Stimulated activated naive CD8-positive, alpha-beta T cell treated with anti-CD3 and anti-CD28 coated beads, Interleukin-15, Interleukin-2, amounts not matched to agents 100 ng/mL and 50 ng/mL, for 24 hours (primary cell): ENCODE results near the gene DRC3.

Source experiments
- H3K27ac Mint-ChIP-seq: one replicate; pipeline ENCODE4 v1.8.0; 2021; ENCODE audit warnings: mild to moderate bottlenecking, mixed read lengths
- H3K27me3 Mint-ChIP-seq: one replicate; pipeline ENCODE4 v1.8.0; 2021; ENCODE audit warnings: mixed read lengths
- H3K36me3 Mint-ChIP-seq: one replicate; pipeline ENCODE4 v1.8.0; 2021; ENCODE audit warnings: low read depth, mixed read lengths
- H3K4me1 Mint-ChIP-seq: one replicate; pipeline ENCODE4 v1.8.0; 2021; ENCODE audit warnings: low read depth, mixed read lengths
- H3K4me3 Mint-ChIP-seq: one replicate; pipeline ENCODE4 v1.8.0; 2021; ENCODE audit warnings: mild to moderate bottlenecking, mixed read lengths
- H3K9me3 Mint-ChIP-seq: one replicate; pipeline ENCODE4 v1.8.0; 2021; ENCODE audit warnings: mixed read lengths

Gene DRC3, protein sequence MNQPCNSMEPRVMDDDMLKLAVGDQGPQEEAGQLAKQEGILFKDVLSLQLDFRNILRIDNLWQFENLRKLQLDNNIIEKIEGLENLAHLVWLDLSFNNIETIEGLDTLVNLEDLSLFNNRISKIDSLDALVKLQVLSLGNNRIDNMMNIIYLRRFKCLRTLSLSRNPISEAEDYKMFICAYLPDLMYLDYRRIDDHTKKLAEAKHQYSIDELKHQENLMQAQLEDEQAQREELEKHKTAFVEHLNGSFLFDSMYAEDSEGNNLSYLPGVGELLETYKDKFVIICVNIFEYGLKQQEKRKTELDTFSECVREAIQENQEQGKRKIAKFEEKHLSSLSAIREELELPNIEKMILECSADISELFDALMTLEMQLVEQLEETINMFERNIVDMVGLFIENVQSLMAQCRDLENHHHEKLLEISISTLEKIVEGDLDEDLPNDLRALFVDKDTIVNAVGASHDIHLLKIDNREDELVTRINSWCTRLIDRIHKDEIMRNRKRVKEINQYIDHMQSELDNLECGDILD

DNA sequence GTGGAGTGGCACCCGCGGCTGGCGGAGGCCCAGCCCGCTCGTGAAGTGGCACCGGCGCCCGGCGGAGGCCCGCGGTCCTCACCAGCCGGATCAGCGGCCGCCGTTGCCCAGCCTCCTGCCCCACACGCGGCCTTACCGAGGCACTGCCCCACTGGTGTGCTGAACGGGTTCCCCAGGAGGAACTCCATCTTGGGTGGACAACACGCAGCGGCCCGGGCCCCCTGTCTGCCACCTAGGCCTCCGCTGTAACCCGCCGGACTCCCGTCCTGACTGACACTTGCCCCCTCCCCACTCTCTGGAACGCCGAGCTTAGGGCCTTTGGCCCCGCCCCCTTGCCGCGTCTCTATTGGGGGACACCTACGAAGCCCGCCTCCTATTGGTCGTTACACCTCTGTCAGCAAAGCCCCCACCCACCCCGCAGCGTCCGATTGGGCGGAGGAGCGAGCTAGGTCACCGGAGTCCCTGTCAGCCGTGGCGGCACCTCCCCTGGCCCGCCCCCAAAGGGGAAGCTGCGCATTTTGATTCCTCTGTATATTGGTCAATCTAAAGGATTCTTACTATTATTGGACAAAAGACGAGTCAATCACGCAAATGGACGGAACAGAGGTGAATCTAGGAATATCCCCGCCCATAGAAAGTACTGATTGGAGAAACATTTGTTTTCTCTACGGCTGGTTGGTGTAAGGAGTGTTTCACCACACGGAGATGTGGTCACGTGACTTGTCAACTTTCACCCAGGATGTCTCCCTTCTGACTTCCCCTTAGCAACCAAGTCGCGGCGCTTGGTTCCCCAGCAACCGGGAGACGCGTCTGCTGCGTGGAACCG lies at the start of gene DRC3, which contains the start of gene TOM1L2:
TSS of gene DRC3 (plus strand) at position 737 of the 826 bp plus-strand sequence. CDS start 4,737 bp downstream, outside the sequence.
TSS of gene TOM1L2 (minus strand) at position 275 of the 826 bp plus-strand sequence. CDS start at position 188, 87 bp downstream.
- Mint-ChIP-seq H3K27me3 (no peaks in the 10 kb centered on the region), H3K4me3 (peak within 1 kb of the TSS; percentile 90), H3K4me1 (peaks cover 39% of the 10 kb centered on the region), H3K27ac (peak within 1 kb of the TSS; percentile 82), H3K36me3 (no peaks in the 10 kb centered on the region), H3K9me3 (no peaks in the 10 kb centered on the region)

DNA sequence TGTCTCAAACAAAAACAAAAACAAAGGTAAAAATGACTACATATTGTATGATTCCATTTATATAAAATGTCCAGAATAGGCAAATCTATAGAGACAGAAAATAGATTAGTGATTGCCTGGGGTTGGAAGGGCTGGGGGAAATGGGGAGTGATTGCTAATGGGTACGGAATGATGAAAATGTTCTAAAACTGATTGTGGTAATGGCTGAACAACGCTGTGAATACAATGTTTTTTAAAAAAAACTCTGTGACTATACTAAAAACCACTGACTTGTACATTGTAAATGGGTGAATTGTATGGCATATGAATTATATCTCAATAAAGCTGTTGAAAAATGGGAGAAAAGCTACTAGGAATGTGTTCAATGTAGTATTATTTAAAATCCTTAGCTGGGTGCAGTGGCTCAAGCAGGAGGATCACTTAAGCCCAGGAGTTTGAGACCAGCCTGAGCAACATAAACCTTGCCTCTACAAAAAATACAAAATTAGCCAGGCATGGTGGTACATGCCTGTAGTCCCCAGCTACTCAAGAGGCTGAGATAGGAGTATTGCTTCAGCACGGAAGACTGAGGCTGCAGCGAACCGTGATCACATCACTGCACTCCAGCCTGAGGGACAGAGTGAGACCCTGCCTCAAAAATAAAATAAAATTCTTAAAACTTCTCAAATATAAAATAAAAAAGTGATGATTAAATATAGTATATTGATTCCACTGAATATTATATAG lies 48.4 kb upstream of the DRC3 start:
- no peak overlapping the region for H3K4me3 Mint-ChIP-seq
- H3K27ac Mint-ChIP-seq, result no peak overlapping the region
- no peaks in the 10 kb centered on the region for H3K27me3 Mint-ChIP-seq
- no peaks in the 10 kb centered on the region for H3K9me3 Mint-ChIP-seq
- no peaks in the 10 kb centered on the region for H3K36me3 Mint-ChIP-seq
- H3K4me1 Mint-ChIP-seq, result peaks cover 18% of the 10 kb centered on the region

DNA sequence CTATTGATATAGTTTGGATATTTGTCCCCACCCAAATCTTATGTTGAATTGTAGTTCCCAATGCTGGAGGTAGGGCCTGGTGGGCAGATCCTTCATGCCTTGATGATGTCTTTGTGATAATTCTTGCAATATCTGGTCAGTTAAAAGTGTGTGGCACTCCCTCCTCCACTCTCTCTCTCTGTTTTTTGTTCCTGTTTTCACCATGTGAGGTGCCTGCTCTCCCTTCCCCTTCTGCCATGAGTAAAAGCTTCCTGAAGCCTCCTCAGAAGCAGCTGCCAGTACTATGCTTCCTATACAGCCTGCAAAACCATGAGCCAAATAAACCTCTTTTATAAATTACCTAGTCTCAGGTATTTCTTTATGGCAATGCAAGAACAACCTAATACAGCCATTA lies 47.8 kb upstream of the DRC3 start:
- Mint-ChIP-seq H3K27ac (no peak overlapping the region), H3K4me3 (no peak overlapping the region), H3K4me1 (peaks cover 16% of the 10 kb centered on the region), H3K27me3 (no peaks in the 10 kb centered on the region), H3K36me3 (no peaks in the 10 kb centered on the region), H3K9me3 (no peaks in the 10 kb centered on the region)

- Mint-ChIP-seq H3K4me1 (peaks cover 15% of the 10 kb centered on the region), H3K27me3 (no peaks in the 10 kb centered on the region), H3K4me3 (no peak overlapping the region), H3K9me3 (no peaks in the 10 kb centered on the region), H3K36me3 (no peaks in the 10 kb centered on the region), H3K27ac (no peak overlapping the region)
Observed at GRCh38 chr17:17926036-17926435, 46.6 kb upstream of the DRC3 start.

DNA sequence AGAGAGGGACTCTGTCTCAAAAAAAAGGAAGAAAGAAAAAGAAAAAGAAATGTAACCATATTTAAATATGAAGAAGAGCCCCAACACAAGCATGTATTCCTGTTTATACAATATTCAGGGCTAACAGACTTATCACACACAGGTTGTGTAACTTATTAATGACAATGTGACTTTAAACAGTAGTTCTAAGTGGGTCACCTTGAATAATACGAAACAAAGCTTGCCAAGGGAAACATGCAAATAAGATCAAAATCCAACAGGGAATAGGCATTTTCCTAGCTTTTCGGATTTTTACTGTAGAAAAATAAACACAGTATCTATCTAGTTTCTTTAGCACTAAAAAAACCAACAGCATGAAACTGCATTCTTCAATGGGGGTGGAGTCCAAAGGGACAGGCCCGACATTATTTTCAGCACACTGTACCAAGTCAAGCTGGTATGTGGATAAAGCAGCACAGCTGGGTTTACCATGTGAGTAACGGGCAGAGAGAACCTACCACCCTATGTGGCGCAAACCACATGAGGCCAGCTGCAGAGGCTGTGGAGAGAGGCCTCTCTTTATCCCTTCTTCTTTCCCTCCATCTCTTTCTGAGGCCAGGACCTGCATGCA lies 45.7 kb upstream of the DRC3 start:
- Mint-ChIP-seq H3K9me3 (no peaks in the 10 kb centered on the region), H3K36me3 (no peaks in the 10 kb centered on the region), H3K27me3 (no peaks in the 10 kb centered on the region), H3K27ac (no peak overlapping the region), H3K4me1 (peaks cover 6% of the 10 kb centered on the region), H3K4me3 (no peak overlapping the region)

DNA sequence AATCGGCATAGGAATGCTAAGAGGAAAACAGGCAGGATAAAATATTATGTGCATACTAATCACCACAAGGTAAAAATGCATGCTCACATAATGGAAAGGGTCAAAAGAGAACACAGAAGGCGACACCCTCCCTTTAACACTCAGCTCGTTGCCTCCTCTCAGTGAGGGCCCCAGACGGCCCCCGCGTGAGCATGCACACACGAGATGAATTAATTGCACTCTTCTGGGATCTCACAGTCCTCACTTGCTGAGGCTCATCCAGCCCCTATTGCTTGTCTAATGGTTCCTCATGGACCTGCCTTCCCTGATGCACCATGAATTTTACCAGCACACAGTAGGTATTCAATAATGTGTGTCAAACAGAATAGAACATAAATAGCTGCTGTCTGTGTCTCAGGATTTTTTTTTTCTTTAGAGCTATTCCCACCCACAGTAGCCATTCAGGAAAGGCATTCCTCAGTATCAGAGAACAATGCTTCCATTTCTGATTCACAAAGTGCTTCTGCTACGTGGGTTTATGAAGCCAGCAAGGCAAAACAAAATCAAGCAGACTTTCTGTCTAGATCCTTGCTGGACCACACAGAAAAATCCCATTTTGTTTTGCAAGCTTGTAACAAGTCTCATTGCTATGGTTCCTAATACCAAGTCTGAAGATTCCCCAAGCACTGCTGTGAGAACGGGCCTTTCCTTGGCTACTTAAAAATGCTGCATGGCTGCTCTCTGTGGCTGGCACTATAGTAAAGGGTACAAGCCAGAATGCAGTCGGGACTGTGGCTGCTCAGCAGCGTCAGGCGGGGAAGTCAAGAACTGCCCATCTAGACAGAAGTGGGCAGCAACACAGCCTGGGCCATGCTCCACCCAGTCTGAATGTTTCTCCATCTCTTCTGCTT lies 44.0 kb upstream of the DRC3 start:
- Mint-ChIP-seq H3K9me3 (no peaks in the 10 kb centered on the region), H3K4me1 (peaks cover 4% of the 10 kb centered on the region), H3K27ac (no peak overlapping the region)

DNA sequence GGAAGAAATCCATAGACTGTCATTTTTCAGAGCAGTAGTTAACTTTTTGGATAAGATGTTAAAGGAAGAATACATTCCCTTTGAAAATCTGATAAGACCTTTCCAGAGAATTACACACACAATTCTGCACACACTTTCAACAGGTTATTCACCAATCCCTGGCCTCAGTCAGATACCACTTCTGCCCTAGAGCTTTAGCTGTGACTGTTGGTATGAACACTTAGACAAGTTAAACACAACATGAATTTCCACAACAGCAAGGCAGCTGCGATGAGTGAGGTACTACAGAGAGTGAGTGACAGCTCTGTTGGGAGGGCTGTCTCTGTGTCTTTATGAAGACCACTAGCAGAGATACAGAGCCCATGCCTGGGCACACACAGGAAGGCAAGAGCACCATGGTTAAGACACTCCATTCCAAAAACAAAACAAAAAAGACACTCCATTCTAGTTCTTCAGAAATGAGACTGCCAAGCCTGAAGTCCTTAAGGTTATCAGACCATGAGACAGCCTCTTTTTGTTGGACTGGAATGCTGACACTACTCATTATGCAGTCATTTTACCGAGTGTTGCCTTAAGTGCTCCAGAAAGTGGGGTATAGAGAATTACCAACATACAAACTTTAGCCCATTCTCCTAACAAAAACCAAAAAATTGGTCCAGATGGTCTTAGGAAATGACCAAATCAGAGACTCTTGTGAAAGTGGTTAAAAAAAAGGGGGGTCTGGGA lies 42.8 kb upstream of the DRC3 start:
- H3K4me3 Mint-ChIP-seq, result no peak overlapping the region
- no peaks in the 10 kb centered on the region for H3K9me3 Mint-ChIP-seq
- H3K36me3 Mint-ChIP-seq, result no peaks in the 10 kb centered on the region
- peaks cover 14% of the 10 kb centered on the region for H3K4me1 Mint-ChIP-seq
- no peak overlapping the region for H3K27ac Mint-ChIP-seq
- no peaks in the 10 kb centered on the region for H3K27me3 Mint-ChIP-seq

More for the DNA sequence above, 44.0 kb upstream of the DRC3 start:
- no peaks in the 10 kb centered on the region for H3K27me3 Mint-ChIP-seq
- H3K36me3 Mint-ChIP-seq, result no peaks in the 10 kb centered on the region
- H3K4me3 Mint-ChIP-seq, result no peak overlapping the region

GRCh38 chr17:17930674-17931073 lies 42.0 kb upstream of the DRC3 start:
- Mint-ChIP-seq H3K36me3 (no peaks in the 10 kb centered on the region), H3K27ac (no peak overlapping the region), H3K4me1 (peaks cover 22% of the 10 kb centered on the region), H3K27me3 (no peaks in the 10 kb centered on the region), H3K4me3 (no peak overlapping the region), H3K9me3 (no peaks in the 10 kb centered on the region)

GRCh38 chr17:17931159-17931558 lies 41.5 kb upstream of the DRC3 start:
- H3K36me3 Mint-ChIP-seq, result no peaks in the 10 kb centered on the region
- H3K27ac Mint-ChIP-seq, result no peak overlapping the region
- peaks cover 27% of the 10 kb centered on the region for H3K4me1 Mint-ChIP-seq
- H3K9me3 Mint-ChIP-seq, result no peaks in the 10 kb centered on the region
- H3K27me3 Mint-ChIP-seq, result no peaks in the 10 kb centered on the region
- no peak overlapping the region for H3K4me3 Mint-ChIP-seq

DNA sequence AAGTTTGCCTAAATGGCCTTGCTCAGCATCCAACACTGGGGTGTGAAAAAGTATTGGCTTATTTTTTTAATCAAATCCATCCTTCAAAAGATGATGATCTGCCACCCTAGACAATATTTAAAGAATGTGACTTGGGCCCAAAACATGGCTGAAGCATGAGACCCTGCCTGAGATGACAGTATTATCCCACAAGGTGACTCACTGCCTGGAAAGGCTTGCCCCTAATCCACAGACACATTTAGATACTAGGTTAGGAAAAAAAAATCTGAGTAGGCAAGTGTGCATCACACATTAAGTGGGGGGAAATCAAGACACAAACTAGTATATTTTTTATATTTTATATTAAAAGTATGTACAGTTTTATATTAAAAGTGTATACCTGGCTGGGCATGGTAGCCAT lies 38.9 kb upstream of the DRC3 start:
- Mint-ChIP-seq H3K27me3 (no peaks in the 10 kb centered on the region), H3K36me3 (no peaks in the 10 kb centered on the region), H3K4me3 (no peak overlapping the region), H3K9me3 (no peaks in the 10 kb centered on the region), H3K4me1 (peaks cover 31% of the 10 kb centered on the region), H3K27ac (no peak overlapping the region)

DNA sequence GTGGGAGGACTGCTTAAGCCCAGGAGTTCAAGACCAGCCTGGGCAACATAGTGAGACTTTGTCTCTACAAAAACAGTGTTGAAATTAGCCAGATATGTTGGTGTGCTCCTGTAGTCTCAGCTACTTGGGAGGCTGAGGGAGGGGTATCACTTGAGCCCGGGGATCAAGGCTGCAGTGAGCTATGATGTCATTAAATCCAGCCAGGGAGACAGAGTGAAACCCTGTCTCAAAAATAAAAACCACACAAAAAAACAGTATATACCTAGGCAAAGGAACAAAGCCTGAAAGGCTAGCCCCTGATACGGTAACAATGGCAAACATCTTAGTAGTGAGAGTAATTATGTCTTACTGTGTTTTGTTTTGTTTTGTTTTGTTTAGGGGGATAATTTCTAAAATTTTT lies 38.4 kb upstream of the DRC3 start:
- Mint-ChIP-seq H3K4me3 (no peak overlapping the region), H3K4me1 (peaks cover 31% of the 10 kb centered on the region), H3K9me3 (no peaks in the 10 kb centered on the region), H3K36me3 (no peaks in the 10 kb centered on the region), H3K27ac (no peak overlapping the region), H3K27me3 (no peaks in the 10 kb centered on the region)

- Mint-ChIP-seq H3K27ac (no peak overlapping the region), H3K36me3 (no peaks in the 10 kb centered on the region), H3K4me1 (peaks cover 31% of the 10 kb centered on the region), H3K27me3 (no peaks in the 10 kb centered on the region), H3K9me3 (no peaks in the 10 kb centered on the region), H3K4me3 (no peak overlapping the region)
Observed at GRCh38 chr17:17934806-17935205, 37.9 kb upstream of the DRC3 start.
